Loucy (cell line): Measurements from ENCODE around the gene LYZ.

Experiments
- CTCF ChIP-seq: fragments of 200-600 bp; sonication (generic); conservative IDR thresholded peaks from 2 replicates; pipeline ENCODE4 v1.5.1; 2014; ENCODE audit warnings: mild to moderate bottlenecking, antibody characterized with exemption, low read length
- EZH2phosphoT487 ChIP-seq: fragments of 200-600 bp; IDR thresholded peaks from 2 replicates; pipeline ENCODE4 v1.6.1; 2018; ENCODE audit warnings: antibody characterized with exemption, mild to moderate bottlenecking, moderate library complexity, borderline replicate concordance

GRCh38 chr12:69332815-69333358 lies 15.3 kb upstream of the LYZ start:
- TF ChIP-seq CTCF (no peak), EZH2phosphoT487 (no peak)
